WTC11 (cell line): ENCODE data around the gene PTP4A2. TPM values are rescaled to one million over a fixed set of nuclear protein-coding genes. Genes with fewer than 3 reads are reported as not detected.

Experiments used
- CREM ChIP-seq: sonication (generic); formaldehyde crosslinking; IDR thresholded peaks from 2 replicates; pipeline ENCODE4 v1.8.1; 2022; ENCODE audit warnings: mild to moderate bottlenecking, missing genetic modification reagents, moderate library complexity
- ELF4 ChIP-seq: sonication (generic); formaldehyde crosslinking; IDR thresholded peaks from 2 replicates; pipeline ENCODE4 v1.8.1; 2022; ENCODE audit warnings: low read depth, mild to moderate bottlenecking, moderate library complexity, missing genetic modification reagents
- ETV6 ChIP-seq: sonication (generic); formaldehyde crosslinking; IDR thresholded peaks from 2 replicates; pipeline ENCODE4 v1.8.1; 2022; ENCODE audit warnings: mild to moderate bottlenecking, missing genetic modification reagents
- FOXP4 ChIP-seq: sonication (generic); formaldehyde crosslinking; IDR thresholded peaks from 2 replicates; pipeline ENCODE4 v1.8.0; 2022; ENCODE audit warnings: mild to moderate bottlenecking, missing genetic modification reagents
- GTF2I ChIP-seq: fragments of 250-450 bp; sonication (Bioruptor Pico); conservative IDR thresholded peaks from 2 replicates; pipeline ENCODE4 v1.4.0; 2021; ENCODE audit warnings: mild to moderate bottlenecking
- HMGXB4 ChIP-seq: sonication (generic); formaldehyde crosslinking; IDR thresholded peaks from 2 replicates; pipeline ENCODE4 v1.8.1; 2023; ENCODE audit warnings: mild to moderate bottlenecking, moderate library complexity, missing genetic modification reagents
- JAZF1 ChIP-seq: fragments of 250-450 bp; sonication (Bioruptor Pico); IDR thresholded peaks from 2 replicates; pipeline ENCODE4 v1.9.0; 2021; ENCODE audit warnings: moderate library complexity, mild to moderate bottlenecking, inconsistent platforms
- JUN ChIP-seq: sonication (generic); formaldehyde crosslinking; IDR thresholded peaks from 2 replicates; pipeline ENCODE4 v1.8.0; 2023; ENCODE audit warnings: mild to moderate bottlenecking, missing genetic modification reagents
- MYBL2 ChIP-seq: sonication (generic); formaldehyde crosslinking; IDR thresholded peaks from 2 replicates; pipeline ENCODE4 v1.8.1; 2023; ENCODE audit warnings: mild to moderate bottlenecking, moderate library complexity, missing genetic modification reagents
- NR1H2 ChIP-seq: sonication (generic); formaldehyde crosslinking; IDR thresholded peaks from 2 replicates; pipeline ENCODE4 v1.9.0; 2021; ENCODE audit warnings: mild to moderate bottlenecking, moderate library complexity, missing genetic modification reagents
- OVOL2 ChIP-seq: fragments of 250-450 bp; sonication (Bioruptor Pico); IDR thresholded peaks from 2 replicates; pipeline ENCODE4 v1.9.0; 2021; ENCODE audit warnings: mild to moderate bottlenecking, borderline replicate concordance
- PRDM15 ChIP-seq: sonication (generic); formaldehyde crosslinking; IDR thresholded peaks from 2 replicates; pipeline ENCODE4 v1.8.0; 2022; ENCODE audit warnings: missing genetic modification reagents
- PREB ChIP-seq: sonication (generic); formaldehyde crosslinking; IDR thresholded peaks from 2 replicates; pipeline ENCODE4 v1.8.1; 2022; ENCODE audit warnings: mild to moderate bottlenecking, missing genetic modification reagents, moderate library complexity, borderline replicate concordance
- RELA ChIP-seq: sonication (generic); formaldehyde crosslinking; IDR thresholded peaks from 2 replicates; pipeline ENCODE4 v1.8.1; 2022; ENCODE audit warnings: missing genetic modification reagents, mild to moderate bottlenecking, borderline replicate concordance
- TCF7 ChIP-seq: sonication (generic); formaldehyde crosslinking; IDR thresholded peaks from 2 replicates; pipeline ENCODE4 v1.8.0; 2022; ENCODE audit warnings: mild to moderate bottlenecking, low read depth, missing genetic modification reagents, moderate library complexity
- TEAD4 ChIP-seq: sonication (generic); formaldehyde crosslinking; IDR thresholded peaks from 2 replicates; pipeline ENCODE4 v1.8.0; 2022; ENCODE audit warnings: mild to moderate bottlenecking, missing genetic modification reagents
- ZMAT4 ChIP-seq: fragments of 250-450 bp; sonication (Bioruptor Pico); IDR thresholded peaks from 2 replicates; pipeline ENCODE4 v1.9.0; 2021; ENCODE audit warnings: mild to moderate bottlenecking
- ZNF121 ChIP-seq: sonication (generic); formaldehyde crosslinking; IDR thresholded peaks from 2 replicates; pipeline ENCODE4 v1.8.0; 2023; ENCODE audit warnings: missing genetic modification reagents
- ZNF423 ChIP-seq: fragments of 250-450 bp; sonication (Bioruptor Pico); IDR thresholded peaks from 2 replicates; pipeline ENCODE4 v2.1.2; 2022; ENCODE audit warnings: mild to moderate bottlenecking, moderate library complexity
- total RNA-seq: library from RNA; stranded (reverse); gene quantifications from 3 replicates; pipeline ENCODE4 v1.2.3, GENCODE V29; 2021

The PTP4A2 gene
- total RNA-seq, 1 experiment from 2014 or later, result 172 TPM

GRCh38 chr1:31938184-31938975 is at the start of gene PTP4A2 (continued):
- TF ChIP-seq PRDM15 (CRISPR knock-in tag), result peak; percentile 89
- no peak for TF ChIP-seq JAZF1
- peak; percentile 96 for TF ChIP-seq TCF7 (CRISPR knock-in tag)
- peak; percentile 96 for TF ChIP-seq CREM (CRISPR knock-in tag)
- peak; percentile 99 for TF ChIP-seq JUN
- TF ChIP-seq ZNF121 (CRISPR knock-in tag), result peak; percentile 96
- peak; percentile 100 for TF ChIP-seq ETV6 (CRISPR knock-in tag)
- TF ChIP-seq MYBL2 (CRISPR knock-in tag), result peak; percentile 99
- peak; percentile 99 for TF ChIP-seq RELA (CRISPR knock-in tag)
- TF ChIP-seq TEAD4 (CRISPR knock-in tag), result peak; percentile 96
- TF ChIP-seq ELF4, result peak; percentile 97
- no peak for TF ChIP-seq GTF2I (CRISPR knock-in tag)
- peak; percentile 96 for TF ChIP-seq NR1H2 (CRISPR knock-in tag)
- TF ChIP-seq PREB (CRISPR knock-in tag), result peak; percentile 91
- no peak for TF ChIP-seq ZMAT4 (CRISPR knock-in tag)
- peak; percentile 100 for TF ChIP-seq FOXP4 (CRISPR knock-in tag)
- no peak for TF ChIP-seq OVOL2 (CRISPR knock-in tag)
- peak; percentile 92 for TF ChIP-seq HMGXB4 (CRISPR knock-in tag)
- no peak for TF ChIP-seq ZNF423 (CRISPR knock-in tag)
- TF ChIP-seq, all 79 proteins: peak for 51
